Stimulated activated CD8-positive, alpha-beta memory T cell treated with anti-CD3 and anti-CD28 coated beads, Interleukin-4, amount 100 ng/mL, for 1 hour (primary cell): ENCODE data around the gene ERC2.

Experiments
- DNase-seq, 2 donors: peaks; one replicate each; pipeline ENCODE4 v3.0.0-alpha.2; 2020; ENCODE audit warnings: low read depth in 2 of 2, low spot score in 1 of 2

The ERC2 gene

GRCh38 chr3:55893045-55893664, 575.1 kb downstream of the ERC2 start:
- DNase-seq: no peak

DNA sequence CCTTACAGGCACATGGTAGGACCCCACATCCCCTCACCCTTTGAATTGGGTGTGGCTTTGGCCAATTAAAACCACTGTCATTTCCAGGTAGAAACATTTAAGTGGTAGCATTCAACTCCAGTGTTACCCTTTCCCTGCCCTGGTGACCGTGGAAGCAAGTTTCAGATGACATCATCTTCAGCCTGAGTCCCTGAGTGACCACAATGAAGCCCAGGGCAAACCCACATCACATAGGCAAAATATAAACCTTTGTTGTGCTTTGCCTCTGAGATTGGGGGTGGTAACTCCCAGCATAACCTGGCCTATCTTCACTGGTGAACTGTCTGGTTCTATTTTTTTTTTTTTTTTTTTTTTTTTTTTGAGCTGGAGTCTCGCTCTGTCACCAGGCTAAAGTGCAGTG, 577.2 kb downstream of the ERC2 start:
- DNase-seq: no peak

DNA sequence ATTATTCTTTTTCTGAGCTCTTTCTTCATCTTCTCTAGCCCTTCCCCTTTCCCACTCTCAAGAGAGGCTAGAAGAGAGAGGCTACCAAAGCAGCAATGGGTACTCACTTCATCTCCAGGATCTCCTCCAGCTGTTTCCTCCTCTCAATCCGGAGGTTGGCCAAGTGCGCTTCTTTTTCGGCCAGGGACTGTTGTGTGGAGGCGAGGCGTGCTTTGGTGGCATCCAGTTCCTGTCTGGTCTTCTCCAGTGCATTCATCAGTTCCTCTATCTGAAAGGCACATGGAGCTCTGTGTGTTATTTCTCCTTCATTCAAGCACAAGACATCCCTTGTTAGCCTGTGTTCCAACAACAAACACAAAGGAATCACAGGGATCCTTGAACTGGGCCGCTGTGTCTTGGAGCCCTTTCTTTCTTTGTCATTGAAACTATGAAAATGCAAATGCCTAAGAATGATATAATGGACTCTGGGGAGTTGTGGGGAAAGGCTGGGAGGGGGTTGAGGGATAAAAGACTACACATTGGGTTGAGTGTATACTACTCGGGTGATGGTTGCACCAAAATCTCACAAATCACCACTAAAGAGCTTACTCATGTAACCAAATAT, 579.9 kb downstream of the ERC2 start:
- no peak for DNase-seq

- no peak for DNase-seq
Observed at GRCh38 chr3:55885721-55886120, 582.5 kb downstream of the ERC2 start.

DNA sequence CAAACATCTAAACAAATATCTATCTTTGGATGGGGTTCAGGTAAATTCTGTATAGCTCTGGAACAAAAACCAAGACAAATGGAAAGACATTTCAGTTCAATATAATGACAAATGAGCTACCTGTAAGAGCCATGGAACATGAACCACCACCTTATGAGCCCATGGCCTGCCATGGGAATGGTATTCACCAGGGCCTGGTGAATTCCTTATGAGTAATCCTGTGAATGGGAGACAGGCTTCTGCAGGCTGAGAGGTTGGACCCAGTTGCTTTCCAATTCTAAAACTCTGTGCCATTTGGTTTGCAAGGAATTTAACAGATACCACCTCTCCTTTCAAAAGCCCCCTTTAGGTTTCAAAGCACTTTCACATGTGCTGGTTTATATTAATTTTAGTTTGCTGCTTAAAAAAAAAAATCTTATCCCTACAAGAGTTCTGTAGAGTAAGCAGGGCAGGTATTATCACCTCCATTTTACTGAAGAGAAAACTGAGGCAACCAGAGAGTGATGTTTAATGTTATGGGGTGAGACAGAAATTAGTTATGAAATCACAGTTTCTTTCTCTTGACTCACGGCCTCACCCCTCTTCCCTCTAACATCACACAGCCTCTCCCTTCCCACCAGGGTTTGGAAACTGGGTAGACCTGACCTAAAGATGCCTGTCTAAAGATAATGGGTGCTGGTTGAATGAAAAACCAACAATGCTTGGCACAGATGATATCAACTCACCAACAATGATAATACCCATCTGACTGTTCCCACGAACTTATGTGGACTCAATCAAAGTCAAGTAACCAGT, 583.6 kb downstream of the ERC2 start:
- no peak for DNase-seq

- no peak for DNase-seq
Observed at GRCh38 chr3:55884066-55884465, 584.2 kb downstream of the ERC2 start.

DNA sequence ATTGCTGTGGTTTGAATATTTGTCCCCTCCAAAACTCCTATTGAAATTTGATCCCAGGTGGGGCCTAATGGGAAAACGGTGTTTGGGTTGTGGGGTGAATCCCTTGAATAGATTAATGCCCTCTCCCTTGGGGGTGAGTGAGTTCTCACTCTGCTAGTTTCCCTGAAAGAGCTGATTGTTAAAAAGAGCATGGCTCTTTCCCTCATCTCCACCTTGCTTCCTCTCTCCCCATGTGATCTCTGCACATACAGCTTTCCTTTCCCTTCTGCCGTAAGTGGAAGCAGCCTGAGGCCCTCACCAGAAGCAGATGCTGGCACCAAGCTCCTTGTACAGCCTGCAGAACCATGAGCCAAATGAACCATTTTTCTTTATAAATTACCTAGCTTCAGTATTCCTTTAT, 586.3 kb downstream of the ERC2 start:
- no peak for DNase-seq

DNA sequence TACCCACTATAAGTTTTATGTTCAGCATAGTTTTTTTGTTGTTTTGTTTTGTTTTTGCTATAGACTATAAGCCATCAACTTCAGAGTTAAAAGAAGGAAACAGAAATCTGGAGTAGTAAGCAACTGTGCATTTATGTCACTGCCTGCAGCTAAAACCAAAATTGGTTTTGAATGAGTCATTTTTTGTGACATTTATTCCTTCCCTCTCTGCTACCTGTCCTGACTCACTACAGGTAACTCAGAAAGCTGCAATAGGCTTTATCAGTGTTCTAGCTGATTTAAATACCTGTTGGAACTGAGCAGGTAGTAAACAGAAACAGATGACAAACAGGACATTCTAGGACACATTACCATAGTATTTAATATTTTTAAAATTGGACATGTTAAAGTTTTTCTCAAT, 587.9 kb downstream of the ERC2 start:
- DNase-seq: no peak

DNA sequence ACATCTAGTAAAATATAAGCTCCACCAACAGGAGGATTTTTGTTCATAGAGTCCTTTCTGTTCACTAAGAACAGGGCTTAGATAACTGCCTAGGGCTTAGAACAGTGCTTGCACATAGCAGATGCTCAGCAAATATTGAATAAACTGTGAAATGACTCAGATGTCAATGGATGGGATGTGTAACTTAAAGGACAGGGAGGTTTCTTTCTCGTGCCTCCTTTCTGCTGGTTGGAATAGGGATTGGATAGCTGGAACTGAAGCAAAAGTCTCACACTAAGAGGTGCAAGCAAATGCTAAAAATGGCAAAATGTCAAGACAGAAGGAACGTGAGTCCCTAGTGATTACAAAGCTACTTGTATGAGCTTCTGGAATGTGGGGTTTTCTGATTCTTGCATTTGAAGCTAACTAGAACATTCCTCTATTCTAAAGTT, 588.4 kb downstream of the ERC2 start:
- DNase-seq: no peak

DNA sequence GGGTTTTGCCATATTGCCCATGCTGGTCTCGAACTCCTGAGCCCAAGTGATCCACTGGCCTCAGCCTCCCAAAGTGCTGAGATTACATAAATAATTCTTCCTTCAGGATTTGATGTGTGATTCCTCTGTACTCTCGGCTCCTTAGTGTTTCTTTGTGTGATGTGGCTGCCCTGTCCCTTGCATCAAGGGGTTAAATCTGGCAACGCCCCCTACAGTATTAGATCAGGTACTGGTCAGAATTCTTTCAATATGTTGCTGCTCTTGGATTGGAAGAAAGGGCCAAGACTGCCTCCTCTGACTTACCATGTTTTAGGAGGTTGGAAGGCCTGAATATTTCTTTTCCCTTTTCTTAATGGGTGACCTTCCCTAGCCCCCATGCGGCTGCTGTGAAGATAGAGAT, 590.6 kb downstream of the ERC2 start:
- DNase-seq: no peak

GRCh38 chr3:55876560-55876959, 591.7 kb downstream of the ERC2 start:
- no peak for DNase-seq

- no peak for DNase-seq
Observed at GRCh38 chr3:55875113-55875512, 593.2 kb downstream of the ERC2 start.

GRCh38 chr3:55873523-55874254, 594.6 kb downstream of the ERC2 start:
- no peak for DNase-seq

GRCh38 chr3:55870594-55870993, 597.7 kb downstream of the ERC2 start:
- DNase-seq: no peak

DNA sequence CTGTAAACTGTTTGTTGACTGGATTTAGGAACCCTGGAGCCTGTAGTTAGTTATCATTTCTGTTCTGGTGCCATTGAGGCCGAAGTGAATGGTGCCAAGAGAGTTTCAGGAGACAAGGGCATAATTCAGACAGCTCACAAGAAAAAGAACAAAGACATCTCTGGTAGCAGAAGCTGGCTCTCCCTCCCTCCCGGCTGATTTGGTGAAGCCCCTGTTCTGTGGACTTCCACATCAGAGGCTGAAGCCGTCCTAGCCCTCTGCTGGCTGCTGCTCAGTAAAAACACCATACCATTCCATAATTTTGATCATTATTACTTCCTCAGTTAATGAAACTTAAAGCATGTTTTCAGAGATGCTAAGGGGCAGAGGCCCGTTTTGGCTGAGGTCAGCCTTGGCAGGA, 599.9 kb downstream of the ERC2 start:
- DNase-seq: no peak

- no peak for DNase-seq
Observed at GRCh38 chr3:55863028-55863427, 605.2 kb downstream of the ERC2 start.

DNA sequence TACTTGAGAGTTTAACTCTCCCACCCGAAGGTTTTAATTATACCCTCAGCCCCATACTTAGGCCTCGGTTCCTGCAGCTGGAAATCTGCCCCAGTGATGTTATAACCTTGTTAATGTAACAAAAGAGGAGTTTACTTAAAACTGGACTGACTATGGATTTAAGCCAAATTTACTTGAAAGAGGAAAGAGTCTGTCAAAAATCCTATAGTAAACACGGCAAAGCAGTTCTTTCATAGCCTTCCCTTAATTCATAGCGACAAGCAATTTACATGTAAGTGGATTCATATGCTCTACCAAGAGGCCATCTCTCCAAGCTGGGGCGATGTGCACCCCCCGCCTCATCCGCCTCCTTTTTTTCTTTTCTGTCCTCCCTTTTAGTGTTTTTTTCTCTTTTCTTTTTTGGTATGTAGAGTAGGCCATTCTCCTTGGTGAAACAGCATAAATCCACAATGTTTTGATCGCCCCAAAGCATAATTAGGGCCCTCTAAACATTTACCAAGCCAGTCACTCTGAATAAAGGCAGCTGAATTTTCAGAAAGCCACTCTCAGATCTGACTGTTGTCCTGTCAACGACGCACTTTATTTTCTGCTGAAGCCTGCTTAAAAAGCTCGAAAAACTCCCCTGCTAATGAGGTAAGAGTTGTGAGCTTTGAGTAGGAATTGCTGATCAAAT, 608.1 kb downstream of the ERC2 start:
- no peak for DNase-seq

DNA sequence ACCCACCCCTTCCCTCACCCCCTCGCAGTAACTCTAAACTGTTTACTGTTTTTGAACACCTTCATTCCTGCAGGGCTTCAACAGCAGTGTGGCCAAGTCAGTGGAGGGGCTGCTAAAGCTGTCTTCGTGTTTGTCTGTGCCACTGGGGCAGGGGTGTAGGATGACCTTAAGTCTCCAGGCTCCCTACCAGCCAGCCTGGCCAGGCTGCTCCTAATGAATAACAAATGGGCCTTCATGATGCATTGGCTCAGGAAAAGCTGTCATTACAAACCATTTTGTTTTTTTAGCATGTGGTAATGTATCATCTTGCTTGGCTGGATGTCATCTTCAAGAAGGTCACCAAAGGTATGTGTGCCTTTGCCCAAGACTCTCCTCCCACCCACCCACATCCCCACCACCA, 609.0 kb downstream of the ERC2 start:
- DNase-seq: no peak

- no peak for DNase-seq
Observed at GRCh38 chr3:55858727-55859126, 609.5 kb downstream of the ERC2 start.

GRCh38 chr3:55858302-55858701, 610.0 kb downstream of the ERC2 start:
- DNase-seq: no peak

DNA sequence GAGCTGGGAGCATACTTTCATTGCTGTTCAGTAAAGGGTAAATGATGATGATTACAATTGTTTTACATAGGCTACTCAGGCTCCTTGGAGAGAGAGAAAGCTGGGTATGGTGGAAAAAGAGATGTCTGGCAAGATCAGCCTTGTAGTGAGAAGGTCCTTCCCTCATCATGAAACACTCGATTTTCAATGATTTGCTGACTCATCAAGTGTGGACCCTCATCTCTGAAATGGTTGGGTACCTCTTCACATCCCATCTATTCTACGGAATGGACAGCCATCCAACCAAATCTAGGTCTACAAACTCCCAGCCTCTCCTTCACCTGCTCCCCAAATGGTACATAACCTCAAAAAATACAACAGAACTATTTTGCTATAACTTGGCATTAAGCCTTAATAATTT, 610.6 kb downstream of the ERC2 start:
- no peak for DNase-seq
